Fibroblast of skin of back (primary cell): ENCODE data around the gene SF3B2.
A peak's percentile ranks its signal among the peaks of the same experiment; 100 is the strongest.

Experiments
- DNase-seq: peaks from one replicate; pipeline ENCODE4 v3.0.0-alpha.2; 2013

The SF3B2 gene

GRCh38 chr11:66048547-66049323 is 3.4 kb upstream of the SF3B2 start, which contains the start of gene GAL3ST3:
Gene GAL3ST3 (minus strand): TSS chr11:66049161. CDS start chr11:66045415, 3,746 bp downstream.
- no peak for DNase-seq

GRCh38 chr11:66050581-66051231 is 1.5 kb upstream of the SF3B2 start:
- no peak for DNase-seq

- DNase-seq = no peak
Observed at GRCh38 chr11:66051371-66051765, 796 bp upstream of the SF3B2 start.

GRCh38 chr11:66052664-66052982 is 459 bp downstream of the SF3B2 start:
- DNase-seq = no peak

- no peak for DNase-seq
Observed at GRCh38 chr11:66055021-66055420, 2.9 kb downstream of the SF3B2 start.

- DNase-seq = no peak
Observed at GRCh38 chr11:66056501-66056900, 4.3 kb downstream of the SF3B2 start.

GRCh38 chr11:66059966-66060680 is 8.0 kb downstream of the SF3B2 start:
- no peak for DNase-seq

- no peak for DNase-seq
Observed at GRCh38 chr11:66061268-66061667, 9.1 kb downstream of the SF3B2 start.

GRCh38 chr11:66062408-66062807 is 10.2 kb downstream of the SF3B2 start:
- DNase-seq = no peak

GRCh38 chr11:66063900-66064299 is 11.7 kb downstream of the SF3B2 start:
- no peak for DNase-seq

- no peak for DNase-seq
Observed at GRCh38 chr11:66064571-66064970, 12.4 kb downstream of the SF3B2 start.

- no peak for DNase-seq
Observed at GRCh38 chr11:66066751-66067150, 14.6 kb downstream of the SF3B2 start.

- DNase-seq = no peak
Observed at GRCh38 chr11:66067640-66068039, 15.5 kb downstream of the SF3B2 start.

- peak; percentile 67 for DNase-seq
Observed at GRCh38 chr11:66068154-66068821, 16.1 kb downstream of the SF3B2 start.

- DNase-seq = peak; percentile 80
Observed at GRCh38 chr11:66068923-66069714, 17.0 kb downstream of the SF3B2 start.

- peak; percentile 80 for DNase-seq
Observed at GRCh38 chr11:66069715-66070603, 17.8 kb downstream of the SF3B2 start, which contains the start of gene PACS1. Gene PACS1 (plus strand): TSS chr11:66070272. CDS start chr11:66070487, 215 bp downstream.

- peak; percentile 41 for DNase-seq
Observed at GRCh38 chr11:66070604-66071380, 18.6 kb downstream of the SF3B2 start.

- no peak for DNase-seq
Observed at GRCh38 chr11:66071381-66071801, 19.2 kb downstream of the SF3B2 start.

- DNase-seq = peak; percentile 77
Observed at GRCh38 chr11:66072081-66072480, 19.9 kb downstream of the SF3B2 start.

- DNase-seq = no peak
Observed at GRCh38 chr11:66072518-66072917, 20.4 kb downstream of the SF3B2 start.
